ENCODE data around the gene CYB561. TPM values are rescaled to one million over a fixed set of nuclear protein-coding genes. Genes with fewer than 3 reads are reported as not detected.

Gene CYB561
- total RNA-seq, 1 experiment from 2014 or later = 35.1 TPM

DNA sequence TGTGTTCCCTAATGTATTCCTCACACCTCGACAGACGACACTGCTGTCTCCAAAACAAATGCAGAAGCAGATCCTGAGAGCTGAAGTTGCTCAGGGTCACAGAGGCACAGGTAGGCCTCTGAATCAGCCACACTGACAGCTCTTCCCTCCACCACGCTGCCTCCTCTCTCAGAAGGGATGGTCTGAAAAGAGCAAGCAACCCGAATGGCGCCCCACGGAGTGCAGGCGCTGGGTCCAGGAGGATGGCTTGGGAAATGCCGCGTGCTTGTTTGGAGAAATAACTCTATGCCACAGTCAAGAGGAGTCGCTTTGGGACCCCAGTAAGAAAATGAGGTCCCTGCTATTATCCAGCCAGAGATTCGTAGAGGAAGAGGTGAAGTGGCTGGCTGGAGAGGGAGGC lies 15.9 kb downstream of the CYB561 start (continued):
- TF ChIP-seq, protein P1, sequence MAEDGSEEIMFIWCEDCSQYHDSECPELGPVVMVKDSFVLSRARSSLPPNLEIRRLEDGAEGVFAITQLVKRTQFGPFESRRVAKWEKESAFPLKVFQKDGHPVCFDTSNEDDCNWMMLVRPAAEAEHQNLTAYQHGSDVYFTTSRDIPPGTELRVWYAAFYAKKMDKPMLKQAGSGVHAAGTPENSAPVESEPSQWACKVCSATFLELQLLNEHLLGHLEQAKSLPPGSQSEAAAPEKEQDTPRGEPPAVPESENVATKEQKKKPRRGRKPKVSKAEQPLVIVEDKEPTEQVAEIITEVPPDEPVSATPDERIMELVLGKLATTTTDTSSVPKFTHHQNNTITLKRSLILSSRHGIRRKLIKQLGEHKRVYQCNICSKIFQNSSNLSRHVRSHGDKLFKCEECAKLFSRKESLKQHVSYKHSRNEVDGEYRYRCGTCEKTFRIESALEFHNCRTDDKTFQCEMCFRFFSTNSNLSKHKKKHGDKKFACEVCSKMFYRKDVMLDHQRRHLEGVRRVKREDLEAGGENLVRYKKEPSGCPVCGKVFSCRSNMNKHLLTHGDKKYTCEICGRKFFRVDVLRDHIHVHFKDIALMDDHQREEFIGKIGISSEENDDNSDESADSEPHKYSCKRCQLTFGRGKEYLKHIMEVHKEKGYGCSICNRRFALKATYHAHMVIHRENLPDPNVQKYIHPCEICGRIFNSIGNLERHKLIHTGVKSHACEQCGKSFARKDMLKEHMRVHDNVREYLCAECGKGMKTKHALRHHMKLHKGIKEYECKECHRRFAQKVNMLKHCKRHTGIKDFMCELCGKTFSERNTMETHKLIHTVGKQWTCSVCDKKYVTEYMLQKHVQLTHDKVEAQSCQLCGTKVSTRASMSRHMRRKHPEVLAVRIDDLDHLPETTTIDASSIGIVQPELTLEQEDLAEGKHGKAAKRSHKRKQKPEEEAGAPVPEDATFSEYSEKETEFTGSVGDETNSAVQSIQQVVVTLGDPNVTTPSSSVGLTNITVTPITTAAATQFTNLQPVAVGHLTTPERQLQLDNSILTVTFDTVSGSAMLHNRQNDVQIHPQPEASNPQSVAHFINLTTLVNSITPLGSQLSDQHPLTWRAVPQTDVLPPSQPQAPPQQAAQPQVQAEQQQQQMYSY (CRISPR knock-in tag; IDR thresholded peaks at IDR 0.05) = no peak
- TF ChIP-seq ATF6 (CRISPR knock-in tag; IDR thresholded peaks at IDR 0.05) = no peak
- no peak for TF ChIP-seq ESRRA (CRISPR knock-in tag; IDR thresholded peaks at IDR 0.05; ENCODE audit: borderline replicate concordance)
- TF ChIP-seq GTF2I (CRISPR knock-in tag; conservative IDR thresholded peaks at IDR 0.05) = no peak
- TF ChIP-seq, protein P2, sequence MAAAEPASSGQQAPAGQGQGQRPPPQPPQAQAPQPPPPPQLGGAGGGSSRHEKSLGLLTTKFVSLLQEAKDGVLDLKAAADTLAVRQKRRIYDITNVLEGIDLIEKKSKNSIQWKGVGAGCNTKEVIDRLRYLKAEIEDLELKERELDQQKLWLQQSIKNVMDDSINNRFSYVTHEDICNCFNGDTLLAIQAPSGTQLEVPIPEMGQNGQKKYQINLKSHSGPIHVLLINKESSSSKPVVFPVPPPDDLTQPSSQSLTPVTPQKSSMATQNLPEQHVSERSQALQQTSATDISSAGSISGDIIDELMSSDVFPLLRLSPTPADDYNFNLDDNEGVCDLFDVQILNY (CRISPR knock-in tag; IDR thresholded peaks at IDR 0.05) = no peak

DNA sequence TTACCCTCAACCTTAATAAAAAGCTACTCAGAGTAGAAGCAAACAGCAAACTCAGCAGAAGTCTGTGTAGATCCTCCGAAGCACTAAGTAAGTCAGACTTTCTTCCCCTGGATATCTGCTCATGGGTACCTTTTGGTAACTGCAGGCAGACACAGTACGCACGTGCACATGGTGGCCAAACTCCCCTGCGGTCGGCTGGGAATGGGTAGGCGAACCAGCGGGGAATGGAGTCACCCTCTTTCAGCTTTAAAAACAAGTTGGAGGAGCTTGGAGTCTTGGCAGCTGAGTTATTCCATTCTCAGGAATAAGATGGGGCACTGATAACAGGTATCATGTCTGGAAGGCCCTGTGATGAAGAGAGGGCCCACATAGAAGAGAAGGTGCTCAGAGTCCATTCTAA lies 16.3 kb downstream of the CYB561 start:
- POLR2A ChIA-PET = interaction anchor here (1.3 kb wide), 1 partner anchor 17 kb away, joined by 3 read pairs; no protein-coding TSS in a partner anchor
- no peak for TF ChIP-seq ZBTB21 (CRISPR knock-in tag; IDR thresholded peaks at IDR 0.05; ENCODE audit: borderline replicate concordance)
- no peak for TF ChIP-seq AFF4 (CRISPR knock-in tag; IDR thresholded peaks at IDR 0.05; ENCODE audit: borderline replicate concordance)
- TF ChIP-seq FOXP1 (CRISPR knock-in tag; IDR thresholded peaks at IDR 0.05; ENCODE audit: borderline replicate concordance) = no peak
- TF ChIP-seq SMAD4 (CRISPR knock-in tag; IDR thresholded peaks at IDR 0.05) = no peak
- TF ChIP-seq, protein P3, sequence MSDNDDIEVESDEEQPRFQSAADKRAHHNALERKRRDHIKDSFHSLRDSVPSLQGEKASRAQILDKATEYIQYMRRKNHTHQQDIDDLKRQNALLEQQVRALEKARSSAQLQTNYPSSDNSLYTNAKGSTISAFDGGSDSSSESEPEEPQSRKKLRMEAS (CRISPR knock-in tag; IDR thresholded peaks at IDR 0.05) = no peak
- no peak for TF ChIP-seq ZNF263 (CRISPR knock-in tag; IDR thresholded peaks at IDR 0.05; ENCODE audit: low read depth)
- TF ChIP-seq TP53 (CRISPR knock-in tag; IDR thresholded peaks at IDR 0.05) = no peak
- TF ChIP-seq, protein P4, sequence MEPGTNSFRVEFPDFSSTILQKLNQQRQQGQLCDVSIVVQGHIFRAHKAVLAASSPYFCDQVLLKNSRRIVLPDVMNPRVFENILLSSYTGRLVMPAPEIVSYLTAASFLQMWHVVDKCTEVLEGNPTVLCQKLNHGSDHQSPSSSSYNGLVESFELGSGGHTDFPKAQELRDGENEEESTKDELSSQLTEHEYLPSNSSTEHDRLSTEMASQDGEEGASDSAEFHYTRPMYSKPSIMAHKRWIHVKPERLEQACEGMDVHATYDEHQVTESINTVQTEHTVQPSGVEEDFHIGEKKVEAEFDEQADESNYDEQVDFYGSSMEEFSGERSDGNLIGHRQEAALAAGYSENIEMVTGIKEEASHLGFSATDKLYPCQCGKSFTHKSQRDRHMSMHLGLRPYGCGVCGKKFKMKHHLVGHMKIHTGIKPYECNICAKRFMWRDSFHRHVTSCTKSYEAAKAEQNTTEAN (CRISPR knock-in tag; IDR thresholded peaks at IDR 0.05) = no peak
- TF ChIP-seq, protein P5, sequence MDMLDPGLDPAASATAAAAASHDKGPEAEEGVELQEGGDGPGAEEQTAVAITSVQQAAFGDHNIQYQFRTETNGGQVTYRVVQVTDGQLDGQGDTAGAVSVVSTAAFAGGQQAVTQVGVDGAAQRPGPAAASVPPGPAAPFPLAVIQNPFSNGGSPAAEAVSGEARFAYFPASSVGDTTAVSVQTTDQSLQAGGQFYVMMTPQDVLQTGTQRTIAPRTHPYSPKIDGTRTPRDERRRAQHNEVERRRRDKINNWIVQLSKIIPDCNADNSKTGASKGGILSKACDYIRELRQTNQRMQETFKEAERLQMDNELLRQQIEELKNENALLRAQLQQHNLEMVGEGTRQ (CRISPR knock-in tag; IDR thresholded peaks at IDR 0.05) = no peak
- no peak for TF ChIP-seq FOXJ3 (CRISPR knock-in tag; IDR thresholded peaks at IDR 0.05; ENCODE audit: borderline replicate concordance)
- TF ChIP-seq SMAD3 (CRISPR knock-in tag; IDR thresholded peaks at IDR 0.05; ENCODE audit: borderline replicate concordance) = no peak
- no peak for TF ChIP-seq ZNF219 (CRISPR knock-in tag; IDR thresholded peaks at IDR 0.05; ENCODE audit: borderline replicate concordance)
- no peak for TF ChIP-seq CREB1 (CRISPR knock-in tag; IDR thresholded peaks at IDR 0.05)
- TF ChIP-seq NR1H2 (CRISPR knock-in tag; IDR thresholded peaks at IDR 0.05) = no peak
- no peak for TF ChIP-seq MYBL2 (CRISPR knock-in tag; IDR thresholded peaks at IDR 0.05)
- no peak for TF ChIP-seq MXD4 (CRISPR knock-in tag; IDR thresholded peaks at IDR 0.05; ENCODE audit: borderline replicate concordance)
- TF ChIP-seq, protein P6, sequence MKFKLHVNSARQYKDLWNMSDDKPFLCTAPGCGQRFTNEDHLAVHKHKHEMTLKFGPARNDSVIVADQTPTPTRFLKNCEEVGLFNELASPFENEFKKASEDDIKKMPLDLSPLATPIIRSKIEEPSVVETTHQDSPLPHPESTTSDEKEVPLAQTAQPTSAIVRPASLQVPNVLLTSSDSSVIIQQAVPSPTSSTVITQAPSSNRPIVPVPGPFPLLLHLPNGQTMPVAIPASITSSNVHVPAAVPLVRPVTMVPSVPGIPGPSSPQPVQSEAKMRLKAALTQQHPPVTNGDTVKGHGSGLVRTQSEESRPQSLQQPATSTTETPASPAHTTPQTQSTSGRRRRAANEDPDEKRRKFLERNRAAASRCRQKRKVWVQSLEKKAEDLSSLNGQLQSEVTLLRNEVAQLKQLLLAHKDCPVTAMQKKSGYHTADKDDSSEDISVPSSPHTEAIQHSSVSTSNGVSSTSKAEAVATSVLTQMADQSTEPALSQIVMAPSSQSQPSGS (CRISPR knock-in tag; IDR thresholded peaks at IDR 0.05; ENCODE audit: borderline replicate concordance, low read depth) = no peak

More for the DNA sequence above, 16.3 kb downstream of the CYB561 start:
- DNase-seq (ENCODE audit: low spot score) = no peak
- Mint-ChIP-seq H3K4me1 (peaks cover 35% of the 10 kb centered on the region), H3K4me3 (no peak overlapping the region), H3K9me3 (no peaks in the 10 kb centered on the region), H3K27ac (no peak overlapping the region), H3K36me3 (peaks cover 6% of the 10 kb centered on the region), H3K27me3 (ENCODE audit: low read depth) (no peaks in the 10 kb centered on the region)
- CTCF ChIA-PET = interaction anchor here (1.0 to 7.9 kb wide), 6 partner anchors 7 to 182 kb away, joined by 3 to 167 read pairs (median 7); partner anchors contain the start of gene ACE
- no peak for ATAC-seq

Measured in WTC11 (cell line).